H1 (cell line): Measurements from ENCODE around the gene FBN3. TPM values are rescaled to one million over a fixed set of nuclear protein-coding genes. Genes with fewer than 3 reads are reported as not detected.

Experiments used
- BCL11A ChIP-seq, 2 experiments: IDR thresholded peaks; one replicate each; pipeline ENCODE4 v1.6.1; 2011; ENCODE audit warnings: low read depth in 2 of 2, low read length in 2 of 2, mild to moderate bottlenecking in 2 of 2
- CEBPB ChIP-seq: IDR thresholded peaks from 2 replicates; pipeline ENCODE4 v1.6.1; 2012; ENCODE audit warnings: low read depth, low read length
- CHD7 ChIP-seq: fragments of 300-600 bp; sonication (generic); IDR thresholded peaks from 2 replicates; pipeline ENCODE4 v1.7.1; 2012; ENCODE audit warnings: low read length, moderate library complexity, mild to moderate bottlenecking, inconsistent platforms; ENCODE audit not compliant: insufficient replicate concordance
- EZH2 ChIP-seq: fragments of 200-600 bp; sonication (generic); IDR thresholded peaks from 2 replicates; pipeline ENCODE4 v1.7.1; 2012; ENCODE audit warnings: low read depth, mild to moderate bottlenecking, moderate library complexity, low read length, inconsistent platforms; ENCODE audit not compliant: severe bottlenecking
- HDAC2 ChIP-seq, 2 experiments: fragments of 300-600 bp in 1 of 2; sonication (generic) in 1 of 2; IDR thresholded peaks; 2 replicates each; pipeline ENCODE4 v1.6.1; 2011 to 2012; ENCODE audit warnings: low read depth in 2 of 2, low read length in 2 of 2, mild to moderate bottlenecking in 2 of 2, moderate library complexity in 2 of 2, borderline replicate concordance in 1 of 2, inconsistent platforms in 1 of 2
- KDM5A ChIP-seq: fragments of 200-600 bp; IDR thresholded peaks from 2 replicates; pipeline ENCODE4 v1.7.1; 2012; ENCODE audit warnings: mild to moderate bottlenecking, low read length, inconsistent platforms, mixed read lengths
- NANOG ChIP-seq: IDR thresholded peaks from 2 replicates; pipeline ENCODE4 v1.6.1; 2011; ENCODE audit warnings: low read length, low read depth, mild to moderate bottlenecking, inconsistent platforms; ENCODE audit not compliant: insufficient read depth, poor library complexity, severe bottlenecking
- POU5F1 ChIP-seq: IDR thresholded peaks from 2 replicates; pipeline ENCODE4 v1.6.1; 2011; ENCODE audit warnings: low read depth, mild to moderate bottlenecking, low read length, moderate library complexity
- RNF2 ChIP-seq: fragments of 200-900, 300-1000 bp; sonication (generic); IDR thresholded peaks from 2 replicates; pipeline ENCODE4 v1.7.1; 2016; ENCODE audit warnings: borderline replicate concordance, low read depth, mild to moderate bottlenecking, antibody characterized with exemption, low read length; ENCODE audit not compliant: poor library complexity, severe bottlenecking; ENCODE audit errors: missing control alignments
- SIN3A ChIP-seq, 2 experiments: IDR thresholded peaks in 1 of 2; conservative IDR thresholded peaks in 1 of 2; 2 replicates each; pipeline ENCODE4 v1.6.1; 2011 to 2012; ENCODE audit warnings: low read length in 2 of 2, improper control_type of control experiment in 1 of 2, low read depth in 1 of 2, mild to moderate bottlenecking in 1 of 2
- polyA plus RNA-seq, 7 experiments: library from polyadenylated mRNA; depleted of rRNA in 3 of 7; stranded (reverse) in 5 of 7; unstranded in 2 of 7; fragments of >200 nt in 5 of 7; fragments of 200-250 nt in 2 of 7; gene quantifications; 1 replicate in 5 of 7; 2 replicates in 1 of 7; 4 replicates in 1 of 7; pipeline versions ENCODE4 v1.2.1 to v1.2.3, GENCODE V29; 2011 to 2013; ENCODE audit warnings: missing spikeins in 2 of 7, mixed read lengths in 2 of 7
- total RNA-seq: library from RNA; stranded (reverse); fragmentation: NEBNext Ultra II Directional; extraction: Animal tissue kit (Norgen Biotek cat#: 25700); gene quantifications from 2 replicates; pipeline ENCODE4 v1.2.1, GENCODE V29; 2021

FBN3 gene
- total and polyA plus RNA-seq, 2 of the 8 experiments (the other 6 are each of a cell fraction or from before 2014, with no cell fraction given): 37.1 to 38.7 TPM

- TF ChIP-seq CHD7 (no peak), SIN3A (conservative IDR thresholded peaks at IDR 0.05 in 1 of 2, IDR thresholded peaks at IDR 0.05 in 1 of 2; ENCODE audit: low read depth in 1 of 2, low read length in 2 of 2) (no peak), NANOG (no peak), CEBPB (no peak), HDAC2 (IDR thresholded peaks at IDR 0.05; ENCODE audit: borderline replicate concordance in 1 of 2, low read depth in 2 of 2, low read length in 2 of 2) (no peak), RNF2 (no peak), POU5F1 (no peak), EZH2 (no peak), KDM5A (no peak), BCL11A (IDR thresholded peaks at IDR 0.05; ENCODE audit: low read depth in 2 of 2, low read length in 2 of 2) (no peak)
Measured at GRCh38 chr19:8046569-8047165, 102.7 kb downstream of the FBN3 start (continued).
